ENCODE measurements around the gene MYO5A.
"Not testable (repeated sequence)": the region's sequence is repeated elsewhere in the genome, so short reads cannot be mapped to it uniquely, and the experiment has no call there.

Gene MYO5A

DNA sequence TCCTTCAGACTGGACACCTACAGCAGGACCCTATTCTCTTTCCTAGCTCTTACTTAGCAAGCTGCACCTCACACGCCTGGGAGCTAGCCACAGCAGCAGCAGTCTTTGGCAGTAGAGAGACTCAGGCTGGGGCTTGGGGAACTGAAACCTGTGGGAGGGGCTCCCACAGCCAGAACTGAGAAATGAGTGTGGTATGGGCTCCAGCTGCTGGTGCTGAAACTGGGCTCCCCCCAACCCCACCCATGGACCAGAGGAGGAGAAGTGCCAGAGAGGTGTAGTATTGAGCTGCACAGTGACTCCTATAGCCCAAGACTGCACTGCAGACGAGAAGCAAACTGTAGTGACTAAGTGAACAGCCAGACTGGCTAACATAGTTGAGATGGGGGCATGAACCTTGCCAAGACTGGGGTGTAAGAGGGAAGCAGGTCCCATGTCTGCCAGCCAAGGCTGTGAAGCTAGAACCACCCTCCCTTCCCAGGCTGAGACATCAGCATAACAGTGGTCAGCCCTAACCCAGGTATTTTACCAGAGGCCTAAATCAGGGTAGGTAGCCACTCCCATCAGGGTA is 62.5 kb downstream of the MYO5A start:
- no peaks in the 10 kb centered on the region for H3K27me3 ChIP-seq
- H3K9me3 ChIP-seq = no peaks in the 10 kb centered on the region
- H3K27ac ChIP-seq = no peak overlapping the region
- no peaks in the 10 kb centered on the region for H3K36me3 ChIP-seq
- peaks cover 31% of the 10 kb centered on the region for H3K4me1 ChIP-seq
- peaks cover 51% of the 10 kb centered on the region for H4K20me1 ChIP-seq
- no peak overlapping the region for H3K9ac ChIP-seq
- no peak overlapping the region for H3K4me3 ChIP-seq
- H3K4me2 ChIP-seq = peak overlapping the region; percentile 59
- no peak for TF ChIP-seq Cebpa-rat (IDR thresholded peaks at IDR 0.05)

DNA sequence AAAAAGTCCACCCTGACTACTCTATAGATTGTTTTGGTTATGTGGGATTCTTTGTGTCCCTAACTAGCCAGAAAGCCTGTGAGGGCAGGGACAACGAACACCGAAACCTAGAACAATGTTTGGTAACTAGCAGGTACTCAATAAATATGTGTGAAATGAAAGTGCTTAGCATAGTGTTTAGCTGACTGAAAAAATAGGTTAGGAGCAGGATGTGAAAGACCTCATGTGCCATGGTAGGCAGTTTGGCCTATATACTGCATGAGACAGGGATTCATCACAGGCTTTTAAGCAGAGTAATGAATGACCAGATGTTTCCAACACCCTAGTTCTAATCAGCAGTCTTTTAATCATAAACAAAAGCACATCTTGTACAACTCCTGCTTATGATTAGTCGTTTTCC is 64.2 kb downstream of the MYO5A start:
- no peaks in the 10 kb centered on the region for H3K27me3 ChIP-seq
- peaks cover 11% of the 10 kb centered on the region; the same call in 1 of the 2 replicates for H3K36me3 ChIP-seq
- H3K9me3 ChIP-seq = peaks cover 17% of the 10 kb centered on the region
- H3K9ac ChIP-seq = no peak overlapping the region
- peaks cover 31% of the 10 kb centered on the region for H3K4me1 ChIP-seq
- H3K4me2 ChIP-seq = no peak overlapping the region
- peaks cover 51% of the 10 kb centered on the region for H4K20me1 ChIP-seq
- no peak for TF ChIP-seq Cebpa-rat (IDR thresholded peaks at IDR 0.05)
- no peak overlapping the region for H3K4me3 ChIP-seq
- no peak overlapping the region for H3K27ac ChIP-seq

DNA sequence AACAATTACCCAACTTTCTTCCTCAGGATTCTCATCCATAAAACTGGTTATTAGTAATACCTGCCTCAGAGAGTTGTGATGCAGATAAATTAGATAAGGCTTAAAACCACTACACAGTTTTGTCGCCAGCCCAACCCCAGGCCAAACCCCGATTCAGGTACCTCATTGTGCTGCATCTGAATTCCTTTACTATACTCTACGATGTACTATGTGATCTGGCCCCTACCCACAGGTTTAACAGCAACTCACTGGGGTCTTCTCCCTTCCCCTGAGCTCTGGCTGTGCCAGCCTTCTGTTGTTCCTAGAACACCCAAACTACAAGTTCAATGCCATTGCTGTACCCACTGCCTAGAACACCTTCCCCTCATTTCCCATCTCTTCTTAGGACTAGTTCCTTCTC is 64.6 kb downstream of the MYO5A start:
- peaks cover 12% of the 10 kb centered on the region; the same call in 1 of the 2 replicates for H3K36me3 ChIP-seq
- peaks cover 31% of the 10 kb centered on the region for H3K4me1 ChIP-seq
- no peak overlapping the region for H3K9ac ChIP-seq

DNA sequence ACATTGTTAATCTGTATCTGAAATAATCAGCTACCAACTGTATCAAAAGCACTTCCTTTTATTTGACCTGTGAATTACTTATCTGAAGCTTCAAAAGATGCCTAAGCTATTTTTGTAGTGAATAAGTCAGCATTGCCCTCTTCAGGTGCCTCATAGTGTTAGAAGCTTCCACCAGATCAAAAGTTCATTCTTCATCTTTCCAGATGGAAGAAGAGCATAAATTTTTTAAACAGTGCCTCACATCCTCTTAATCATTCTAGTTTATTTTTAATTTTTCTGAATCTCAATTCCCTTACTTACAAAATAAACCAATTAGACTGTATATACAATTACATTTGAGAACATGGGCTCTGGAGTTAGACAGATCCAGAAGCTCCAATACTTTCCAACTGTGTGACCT is 65.0 kb downstream of the MYO5A start:
- Histone ChIP-seq H3K4me3 (no peak overlapping the region), H3K4me1 (peaks cover 31% of the 10 kb centered on the region), H3K27me3 (no peaks in the 10 kb centered on the region), H4K20me1 (peaks cover 51% of the 10 kb centered on the region), H3K9me3 (peaks cover 20% of the 10 kb centered on the region), H3K36me3 (peaks cover 12% of the 10 kb centered on the region; the same call in 1 of the 2 replicates), H3K9ac (no peak overlapping the region), H3K27ac (no peak overlapping the region), H3K4me2 (no peak overlapping the region)
- no peak for TF ChIP-seq Cebpa-rat (IDR thresholded peaks at IDR 0.05)

More for the DNA sequence above, 64.6 kb downstream of the MYO5A start:
- H3K27me3 ChIP-seq = no peaks in the 10 kb centered on the region
- no peak overlapping the region for H3K27ac ChIP-seq
- no peak for TF ChIP-seq Cebpa-rat (IDR thresholded peaks at IDR 0.05)
- H3K4me2 ChIP-seq = no peak overlapping the region
- no peak overlapping the region for H3K4me3 ChIP-seq
- H3K9me3 ChIP-seq = peaks cover 20% of the 10 kb centered on the region
- H4K20me1 ChIP-seq = peaks cover 51% of the 10 kb centered on the region

DNA sequence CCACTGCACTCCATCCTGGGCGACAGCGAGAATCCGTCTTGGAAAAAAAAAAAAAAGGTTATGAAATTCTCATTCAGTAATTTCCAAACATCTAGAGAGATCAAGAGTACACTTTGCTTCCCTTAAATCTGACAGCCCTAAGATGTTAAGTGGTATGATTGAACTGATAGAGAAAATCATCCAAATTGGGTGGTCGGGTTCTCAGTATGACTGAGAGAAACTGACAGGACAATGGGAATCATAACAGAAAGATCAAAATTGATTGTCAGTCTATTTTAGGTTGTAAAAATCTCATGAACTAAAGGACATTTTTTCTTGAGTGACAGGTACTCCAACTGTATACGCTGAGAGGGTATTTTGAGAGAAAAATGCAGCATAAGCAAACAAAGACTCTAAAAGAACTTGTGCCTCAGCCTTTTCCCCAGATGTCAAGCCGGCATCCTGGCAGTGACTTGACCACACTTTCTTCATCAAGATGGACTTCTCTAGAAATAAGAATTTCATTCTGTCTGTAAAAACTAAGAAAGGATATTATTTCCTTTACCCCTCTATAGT is 65.8 kb downstream of the MYO5A start:
- no peak overlapping the region for H3K27ac ChIP-seq
- H3K9me3 ChIP-seq = peaks cover 26% of the 10 kb centered on the region
- peaks cover 44% of the 10 kb centered on the region for H4K20me1 ChIP-seq
- no peak for TF ChIP-seq Cebpa-rat (IDR thresholded peaks at IDR 0.05)
- H3K4me1 ChIP-seq = peaks cover 31% of the 10 kb centered on the region
- no peak overlapping the region for H3K9ac ChIP-seq
- H3K4me3 ChIP-seq = no peak overlapping the region
- H3K27me3 ChIP-seq = no peaks in the 10 kb centered on the region
- peaks cover 12% of the 10 kb centered on the region; the same call in 1 of the 2 replicates for H3K36me3 ChIP-seq
- no peak overlapping the region for H3K4me2 ChIP-seq

DNA sequence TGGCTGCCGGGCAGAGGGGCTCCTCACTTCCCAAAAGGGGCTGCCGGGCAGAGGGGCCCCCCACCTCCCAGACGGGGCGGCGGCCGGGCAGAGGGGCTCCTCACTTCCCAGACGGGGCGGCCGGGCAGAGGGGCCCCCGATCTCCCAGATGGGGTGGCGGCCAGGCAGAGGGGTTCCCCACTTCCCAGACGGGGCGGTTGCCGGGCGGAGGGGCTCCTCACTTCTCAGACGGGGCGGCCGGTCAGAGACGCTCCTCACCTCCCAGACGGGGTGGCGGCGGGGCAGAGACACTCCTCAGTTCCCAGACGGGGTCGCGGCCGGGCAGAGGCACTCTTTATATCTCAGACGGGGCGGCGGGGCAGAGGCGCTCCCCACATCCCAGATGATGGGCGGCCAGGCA is 69.0 kb downstream of the MYO5A start:
- H3K4me2 ChIP-seq, H3K9ac ChIP-seq, H3K4me3 ChIP-seq, H3K27me3 ChIP-seq, H3K27ac ChIP-seq: not testable (repeated sequence)
- peaks cover 10% of the 10 kb centered on the region for H3K4me1 ChIP-seq
- H3K9me3 ChIP-seq = peaks cover 34% of the 10 kb centered on the region
- H3K36me3 ChIP-seq = peaks cover 12% of the 10 kb centered on the region; the same call in 1 of the 2 replicates
- peaks cover 20% of the 10 kb centered on the region for H4K20me1 ChIP-seq

DNA sequence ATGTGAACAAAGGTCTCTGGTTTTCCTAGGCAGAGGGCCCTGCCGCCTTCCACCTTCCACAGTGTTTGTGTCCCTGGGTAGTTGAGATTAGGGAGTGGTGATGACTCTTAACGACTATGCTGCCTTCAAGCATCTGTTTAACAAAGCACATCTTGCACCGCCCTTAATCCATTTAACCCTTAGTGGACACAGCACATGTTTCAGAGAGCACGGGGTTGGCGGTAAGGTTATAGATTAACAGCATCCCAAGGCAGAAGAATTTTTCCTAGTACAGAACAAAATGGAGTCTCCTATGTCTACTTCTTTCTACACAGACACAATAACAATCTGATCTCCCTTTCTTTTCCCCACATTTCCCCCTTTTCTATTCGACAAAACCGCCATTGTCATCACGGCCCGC is 69.4 kb downstream of the MYO5A start:
- H4K20me1 ChIP-seq = peaks cover 15% of the 10 kb centered on the region
- H3K36me3 ChIP-seq = peaks cover 12% of the 10 kb centered on the region; the same call in 1 of the 2 replicates
- not testable (repeated sequence) for H3K4me1 ChIP-seq, H3K27ac ChIP-seq, H3K9ac ChIP-seq, H3K4me3 ChIP-seq, H3K4me2 ChIP-seq, H3K27me3 ChIP-seq
- H3K9me3 ChIP-seq = peaks cover 38% of the 10 kb centered on the region

DNA sequence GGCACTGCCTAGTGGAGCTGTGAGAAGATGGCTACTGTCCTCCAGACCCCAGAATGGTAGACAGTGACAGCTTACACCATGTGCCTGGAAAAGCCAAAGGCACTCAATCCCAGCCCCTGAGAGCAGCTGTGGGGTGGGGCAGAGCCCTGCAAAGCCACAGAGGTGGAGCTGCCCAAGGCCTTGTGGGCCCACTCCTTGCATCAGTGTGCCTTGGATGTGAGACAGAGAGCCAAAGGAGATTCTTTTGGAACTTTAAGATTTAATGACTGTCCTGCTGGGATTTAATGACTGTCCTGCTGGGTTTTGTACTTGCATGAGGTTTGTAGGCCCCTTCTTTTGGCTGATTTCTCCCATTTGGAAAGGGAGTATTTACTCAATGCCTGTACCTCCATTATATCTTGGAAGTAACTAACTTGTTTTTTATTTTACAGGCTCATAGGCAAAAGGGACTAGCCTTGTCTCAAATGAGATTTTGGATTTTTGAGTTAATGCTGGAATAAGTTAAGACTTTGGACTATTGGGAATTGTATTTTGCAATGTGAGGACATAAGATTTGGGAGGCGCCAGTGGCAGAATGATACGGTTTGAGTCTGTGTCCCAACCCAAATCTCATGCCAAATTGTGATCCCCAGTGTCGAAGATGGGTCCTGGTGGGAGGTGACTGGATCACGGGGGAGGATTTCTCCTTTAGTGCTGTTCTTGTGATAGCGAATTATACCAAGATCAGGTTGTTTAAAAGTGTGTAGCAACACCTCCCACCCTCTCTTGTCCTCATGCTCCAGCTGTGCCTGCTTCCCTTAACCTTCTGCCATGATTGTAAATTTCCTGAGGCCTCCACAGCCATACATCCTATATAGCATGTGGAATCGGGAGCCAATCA is 80.4 kb downstream of the MYO5A start:
- no peak overlapping the region for H3K4me2 ChIP-seq
- no peak overlapping the region for H3K4me3 ChIP-seq
- H4K20me1 ChIP-seq = peaks cover 29% of the 10 kb centered on the region
- H3K27me3 ChIP-seq = no peaks in the 10 kb centered on the region
- H3K4me1 ChIP-seq = no peaks in the 10 kb centered on the region
- H3K9ac ChIP-seq = no peak overlapping the region
- H3K36me3 ChIP-seq = no peaks in the 10 kb centered on the region
- peaks cover 14% of the 10 kb centered on the region for H3K9me3 ChIP-seq
- no peak overlapping the region for H3K27ac ChIP-seq
- TF ChIP-seq Cebpa-rat (IDR thresholded peaks at IDR 0.05) = no peak

DNA sequence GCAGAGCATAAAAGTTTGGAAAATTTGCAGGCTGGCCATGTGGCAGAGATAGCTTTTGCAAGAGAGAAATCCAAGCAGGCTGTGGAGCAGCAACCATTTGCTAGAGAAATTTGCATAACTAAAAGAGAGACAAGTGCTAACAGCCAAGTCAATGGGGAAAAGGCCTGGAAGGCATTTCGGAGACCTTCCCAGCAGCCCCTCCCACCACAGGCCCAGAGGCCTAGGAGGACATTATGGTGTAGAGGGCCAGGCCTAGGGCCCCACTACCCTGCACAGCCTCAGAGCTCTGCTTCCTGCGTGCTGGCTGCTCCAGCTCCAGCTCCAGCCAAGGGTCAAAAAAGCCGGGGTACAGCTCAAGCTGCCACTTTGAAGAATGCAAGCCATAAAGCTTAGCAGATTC is 82.7 kb downstream of the MYO5A start:
- Histone ChIP-seq H3K36me3 (no peaks in the 10 kb centered on the region), H3K4me2 (no peak overlapping the region), H3K27me3 (no peaks in the 10 kb centered on the region), H4K20me1 (peaks cover 44% of the 10 kb centered on the region), H3K9ac (no peak overlapping the region), H3K4me3 (no peak overlapping the region), H3K4me1 (no peaks in the 10 kb centered on the region), H3K9me3 (0 out of 2 replicates have a peak, but pooled peaks cover 4% of the 10 kb centered on the region), H3K27ac (no peak overlapping the region)
- no peak for TF ChIP-seq Cebpa-rat (IDR thresholded peaks at IDR 0.05)

DNA sequence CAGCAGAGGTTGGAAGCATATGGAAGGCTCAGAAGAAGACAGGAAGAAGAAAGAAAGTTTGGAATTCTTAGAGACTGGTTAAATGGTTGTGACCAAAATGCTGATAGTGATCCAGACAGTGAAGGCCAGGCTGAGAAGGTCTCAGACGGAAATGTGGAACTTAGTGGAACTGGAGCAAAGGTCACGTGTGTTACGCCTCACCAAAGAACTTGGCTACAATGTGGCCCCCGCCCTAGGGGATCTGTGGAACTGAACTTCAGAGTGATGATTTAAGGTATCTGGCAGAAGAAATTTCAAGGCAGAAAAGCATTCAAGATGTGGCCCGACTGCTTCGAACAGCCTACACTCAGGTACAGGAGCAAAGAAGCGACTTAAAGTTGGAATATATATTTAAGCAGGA is 83.1 kb downstream of the MYO5A start:
- Histone ChIP-seq H4K20me1 (peaks cover 44% of the 10 kb centered on the region), H3K36me3 (no peaks in the 10 kb centered on the region), H3K9ac (no peak overlapping the region), H3K9me3 (0 out of 2 replicates have a peak, but pooled peaks cover 4% of the 10 kb centered on the region), H3K27me3 (no peaks in the 10 kb centered on the region), H3K4me1 (no peaks in the 10 kb centered on the region), H3K4me3 (no peak overlapping the region), H3K27ac (no peak overlapping the region), H3K4me2 (no peak overlapping the region)
- TF ChIP-seq Cebpa-rat (IDR thresholded peaks at IDR 0.05) = no peak

DNA sequence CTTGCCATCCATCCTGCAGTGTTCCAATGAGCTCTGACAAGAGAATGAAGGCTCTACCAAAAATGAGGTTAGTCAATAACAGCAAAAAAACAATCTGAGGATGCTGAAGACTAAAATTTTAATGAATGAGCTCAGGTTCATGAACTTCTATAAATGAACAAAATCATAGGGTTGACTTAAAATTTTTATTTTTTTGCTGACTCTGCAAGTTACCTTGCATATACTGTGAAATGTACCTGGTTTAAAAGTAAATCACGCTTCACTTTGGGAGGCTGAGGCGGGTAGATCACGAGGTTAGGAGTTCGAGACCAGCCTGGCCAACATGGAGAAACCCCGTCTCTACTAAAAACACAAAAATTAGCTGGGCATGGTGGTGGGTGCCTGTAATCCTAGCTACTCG is 85.5 kb downstream of the MYO5A start:
- H4K20me1 ChIP-seq = peaks cover 44% of the 10 kb centered on the region
- not testable (repeated sequence) for H3K9ac ChIP-seq, H3K36me3 ChIP-seq, H3K27ac ChIP-seq, H3K4me1 ChIP-seq, H3K4me3 ChIP-seq, H3K4me2 ChIP-seq, H3K9me3 ChIP-seq, H3K27me3 ChIP-seq

Data from BLaER1 (cell line).